ENCODE results near the gene PALD1. TPM values are rescaled to one million over a fixed set of nuclear protein-coding genes. Genes with fewer than 3 reads are reported as not detected.
"Not testable (repeated sequence)": the region's sequence is repeated elsewhere in the genome, so short reads cannot be mapped to it uniquely, and the experiment has no call there.

Gene PALD1
- total RNA-seq, 4 donors from 2014 or later: 10.7 to 28.2 (median 14.0) TPM

- Histone ChIP-seq H3K4me1 (peaks cover 9 to 21% of the 10 kb centered on the region in 2 donors), H3K9me3 (no peaks in the 10 kb centered on the region), H3K36me3 (no peaks in the 10 kb centered on the region), H3K27me3 (no peaks in the 10 kb centered on the region), H3K4me3 (replicated peaks in 1 of 3) (no peak overlapping the region), H3K27ac (no peak overlapping the region)
- TF ChIP-seq CTCF (IDR thresholded peaks at IDR 0.05): no peak
- TF ChIP-seq POLR2A (IDR thresholded peaks at IDR 0.05): no peak
- 85 to 92% methylated on average over 3 of the region's 3 CpGs for WGBS, 2 donors
- DNase-seq: no peak
- intact Hi-C loops (cut with DNase I): no loop called here
Measured at GRCh38 chr10:70579234-70580002, 100.9 kb downstream of the PALD1 start.

- whole genome bisulfite sequencing, 2 donors: 96 to 100% methylated on average over 5 of the region's 5 CpGs
- DNase-seq; H3K36me3 ChIP-seq; intact Hi-C loops (cut with DNase I); H3K4me3 ChIP-seq (replicated peaks in 1 of 3); H3K27ac ChIP-seq; H3K27me3 ChIP-seq; H3K9me3 ChIP-seq: not testable (repeated sequence)
- peaks cover 22 to 28% of the 10 kb centered on the region in 2 donors for H3K4me1 ChIP-seq
Measured at GRCh38 chr10:70581176-70581575, 102.6 kb downstream of the PALD1 start.

- H3K27me3 ChIP-seq: no peaks in the 10 kb centered on the region
- no peaks in the 10 kb centered on the region for H3K36me3 ChIP-seq
- TF ChIP-seq POLR2A (IDR thresholded peaks at IDR 0.05): no peak
- no peak for TF ChIP-seq CTCF (IDR thresholded peaks at IDR 0.05)
- no peak overlapping the region for H3K27ac ChIP-seq
- no peak for DNase-seq
- WGBS, 2 donors: 84 to 90% methylated on average over 16 to 19 of the region's 19 CpGs
- intact Hi-C loops (cut with DNase I): no loop called here
- no peak overlapping the region for H3K4me3 ChIP-seq (replicated peaks in 1 of 3)
- peaks cover 18 to 22% of the 10 kb centered on the region in 2 donors for H3K4me1 ChIP-seq
- no peaks in the 10 kb centered on the region for H3K9me3 ChIP-seq
Measured at GRCh38 chr10:70582793-70583668, 104.5 kb downstream of the PALD1 start.

GRCh38 chr10:70583669-70584037 is 105.1 kb downstream of the PALD1 start:
- no peak for DNase-seq
- no peaks in the 10 kb centered on the region for H3K36me3 ChIP-seq
- intact Hi-C loops (cut with DNase I): no loop called here
- H3K27ac ChIP-seq: no peak overlapping the region
- H3K27me3 ChIP-seq: no peaks in the 10 kb centered on the region
- H3K4me3 ChIP-seq (replicated peaks in 1 of 3): no peak overlapping the region
- 67 to 69% methylated on average over 2 of the region's 2 CpGs for WGBS, 2 donors
- TF ChIP-seq CTCF (IDR thresholded peaks at IDR 0.05) (no peak), POLR2A (IDR thresholded peaks at IDR 0.05) (no peak)
- H3K9me3 ChIP-seq: no peaks in the 10 kb centered on the region
- H3K4me1 ChIP-seq: peaks cover 18 to 22% of the 10 kb centered on the region in 2 donors

DNA sequence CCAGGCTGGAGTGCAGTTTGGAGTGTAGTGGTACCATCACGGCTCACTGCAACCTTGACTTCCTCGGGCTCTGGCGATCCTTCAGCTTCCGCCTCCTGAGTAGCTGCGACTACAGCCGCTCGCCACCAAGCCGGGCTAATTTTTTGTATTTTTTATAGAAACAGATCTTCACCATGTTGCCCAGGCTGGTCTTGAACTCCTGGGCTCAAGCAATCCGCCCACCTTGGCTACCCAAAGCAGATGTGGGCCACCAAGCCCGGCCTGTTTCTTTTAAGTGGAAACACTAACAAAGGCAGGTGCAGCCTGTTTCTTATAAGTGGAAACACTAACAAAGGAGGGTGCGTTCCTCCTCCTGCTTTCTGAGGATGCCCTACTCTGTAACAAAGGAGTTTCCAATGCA is 105.8 kb downstream of the PALD1 start:
- H3K4me1 ChIP-seq: peaks cover 18 to 22% of the 10 kb centered on the region in 2 donors
- no peaks in the 10 kb centered on the region for H3K9me3 ChIP-seq
- intact Hi-C loops (cut with DNase I): no loop called here
- TF ChIP-seq POLR2A (IDR thresholded peaks at IDR 0.05): no peak
- no peak for TF ChIP-seq CTCF (IDR thresholded peaks at IDR 0.05)
- H3K27ac ChIP-seq: no peak overlapping the region
- WGBS, 2 donors: 63 to 67% methylated on average over 11 of the region's 11 CpGs
- H3K36me3 ChIP-seq: no peaks in the 10 kb centered on the region
- H3K27me3 ChIP-seq: no peaks in the 10 kb centered on the region
- no peak for DNase-seq
- H3K4me3 ChIP-seq (replicated peaks in 1 of 3): no peak overlapping the region

Data from thyroid gland (tissue), 4 donors.